GM20000 (cell line): ENCODE data around the gene P2RX6.

Experiments used
- DNase-seq: peaks from one replicate; pipeline ENCODE4 v3.0.0; 2012; ENCODE audit warnings: low spot score
- TF ChIP-seq, protein P1 (sequence below): IDR thresholded peaks from 2 replicates; pipeline ENCODE4 v1.5.1; 2012; ENCODE audit warnings: mild to moderate bottlenecking, control low read depth; ENCODE audit errors: extremely low read depth, missing control alignments

P2RX6 gene

DNA sequence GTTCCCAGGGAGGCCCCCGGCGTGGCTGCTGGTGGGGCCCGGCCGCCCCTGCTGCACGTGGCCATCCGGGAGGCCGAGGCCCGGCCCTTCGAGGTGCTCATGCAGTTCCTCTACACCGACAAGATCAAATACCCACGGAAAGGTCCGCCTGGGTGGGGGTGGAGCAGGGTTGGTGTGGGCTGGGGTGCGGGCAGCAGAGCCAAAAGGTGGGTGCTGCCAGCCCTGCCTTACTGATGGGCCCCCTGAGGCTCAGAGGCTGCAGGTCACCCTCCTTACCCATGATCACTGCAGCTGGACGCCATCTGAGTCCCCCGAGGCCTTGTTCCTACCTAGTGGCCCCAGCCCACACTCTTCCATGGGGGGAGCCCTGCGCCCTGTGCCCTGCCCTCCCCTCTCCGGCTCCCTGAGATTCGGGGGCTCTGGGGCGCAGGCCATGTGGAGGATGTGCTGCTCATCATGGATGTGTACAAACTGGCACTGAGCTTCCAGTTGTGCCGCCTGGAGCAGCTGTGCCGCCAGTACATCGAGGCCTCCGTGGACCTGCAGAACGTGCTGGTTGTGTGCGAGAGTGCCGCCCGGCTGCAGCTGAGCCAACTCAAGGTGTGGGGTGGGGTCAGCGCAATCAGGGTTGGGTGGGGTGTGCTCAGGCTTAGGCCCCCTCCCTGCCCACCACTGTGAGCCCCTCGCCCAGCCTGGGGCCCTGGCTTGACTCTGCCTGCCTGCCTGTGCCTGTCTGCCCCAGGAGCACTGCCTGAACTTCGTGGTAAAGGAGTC is 20.6 kb upstream of the P2RX6 start:
- no peak for DNase-seq
- TF ChIP-seq, protein P1, sequence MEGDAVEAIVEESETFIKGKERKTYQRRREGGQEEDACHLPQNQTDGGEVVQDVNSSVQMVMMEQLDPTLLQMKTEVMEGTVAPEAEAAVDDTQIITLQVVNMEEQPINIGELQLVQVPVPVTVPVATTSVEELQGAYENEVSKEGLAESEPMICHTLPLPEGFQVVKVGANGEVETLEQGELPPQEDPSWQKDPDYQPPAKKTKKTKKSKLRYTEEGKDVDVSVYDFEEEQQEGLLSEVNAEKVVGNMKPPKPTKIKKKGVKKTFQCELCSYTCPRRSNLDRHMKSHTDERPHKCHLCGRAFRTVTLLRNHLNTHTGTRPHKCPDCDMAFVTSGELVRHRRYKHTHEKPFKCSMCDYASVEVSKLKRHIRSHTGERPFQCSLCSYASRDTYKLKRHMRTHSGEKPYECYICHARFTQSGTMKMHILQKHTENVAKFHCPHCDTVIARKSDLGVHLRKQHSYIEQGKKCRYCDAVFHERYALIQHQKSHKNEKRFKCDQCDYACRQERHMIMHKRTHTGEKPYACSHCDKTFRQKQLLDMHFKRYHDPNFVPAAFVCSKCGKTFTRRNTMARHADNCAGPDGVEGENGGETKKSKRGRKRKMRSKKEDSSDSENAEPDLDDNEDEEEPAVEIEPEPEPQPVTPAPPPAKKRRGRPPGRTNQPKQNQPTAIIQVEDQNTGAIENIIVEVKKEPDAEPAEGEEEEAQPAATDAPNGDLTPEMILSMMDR, result no peak

DNA sequence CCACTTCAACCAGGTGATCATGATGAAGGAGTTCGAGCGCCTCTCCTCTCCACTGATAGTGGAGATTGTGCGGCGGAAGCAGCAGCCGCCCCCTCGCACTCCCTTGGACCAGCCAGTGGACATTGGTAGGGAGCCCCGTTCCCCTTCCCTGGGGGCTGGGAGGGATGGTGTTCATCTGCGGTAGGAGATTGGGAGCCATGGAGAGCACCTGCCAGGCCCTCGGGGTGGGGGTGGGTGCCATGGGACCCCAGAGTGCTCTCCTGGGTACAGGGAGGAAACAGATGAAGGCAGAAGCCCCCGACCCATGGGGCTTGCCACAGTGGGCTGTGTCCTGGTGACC is 20.1 kb upstream of the P2RX6 start:
- DNase-seq, result no peak
- TF ChIP-seq, protein P1, result no peak

DNA sequence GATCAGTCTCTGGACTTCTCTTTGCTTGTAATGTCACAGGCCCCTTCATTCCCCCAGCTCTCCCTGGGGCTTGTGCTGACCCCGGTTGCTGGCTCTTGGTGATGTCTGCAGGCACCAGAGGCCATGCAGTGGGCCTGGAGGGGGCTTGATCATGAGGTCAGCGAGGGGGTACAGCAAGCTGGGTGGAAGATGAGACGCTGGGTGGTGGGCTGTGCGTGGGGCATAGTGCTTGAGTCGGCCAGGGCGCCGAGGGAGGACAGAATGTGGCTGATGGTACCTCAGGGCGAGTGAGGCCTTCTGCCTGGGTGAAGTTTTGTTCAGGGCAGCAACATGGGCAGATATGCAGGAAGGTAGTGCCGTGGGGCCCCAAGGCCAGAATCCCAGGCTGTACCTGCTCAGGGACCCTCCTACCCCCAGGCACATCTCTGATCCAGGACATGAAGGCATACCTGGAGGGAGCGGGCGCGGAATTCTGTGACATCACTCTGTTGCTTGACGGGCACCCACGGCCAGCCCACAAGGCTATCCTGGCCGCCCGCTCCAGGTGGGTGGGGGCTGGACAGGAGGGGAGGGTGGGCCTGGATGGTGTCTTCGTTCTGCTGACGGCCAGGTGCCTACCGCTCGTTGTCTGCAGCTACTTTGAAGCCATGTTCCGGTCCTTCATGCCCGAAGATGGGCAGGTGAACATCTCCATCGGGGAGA is 19.5 kb upstream of the P2RX6 start:
- DNase-seq, result no peak
- TF ChIP-seq, protein P1, result no peak

DNA sequence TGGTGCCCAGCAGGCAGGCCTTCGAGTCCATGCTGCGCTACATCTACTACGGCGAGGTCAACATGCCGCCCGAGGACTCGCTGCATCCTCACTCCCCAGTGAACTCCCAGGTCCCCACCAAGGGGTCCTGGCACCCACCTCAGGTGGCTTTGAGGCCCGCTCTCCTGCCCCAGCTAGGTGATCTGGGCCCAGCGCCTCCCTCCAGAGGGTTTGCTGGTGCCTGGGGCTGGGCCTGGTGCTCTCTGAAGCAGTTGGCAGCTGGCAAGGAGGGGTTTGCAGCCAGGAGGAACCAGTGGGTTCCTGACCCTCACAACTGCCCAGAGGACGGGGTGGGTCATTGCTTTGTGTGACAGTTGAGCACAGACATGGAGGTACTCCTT is 18.9 kb upstream of the P2RX6 start:
- DNase-seq, result no peak
- TF ChIP-seq, protein P1, result no peak

DNA sequence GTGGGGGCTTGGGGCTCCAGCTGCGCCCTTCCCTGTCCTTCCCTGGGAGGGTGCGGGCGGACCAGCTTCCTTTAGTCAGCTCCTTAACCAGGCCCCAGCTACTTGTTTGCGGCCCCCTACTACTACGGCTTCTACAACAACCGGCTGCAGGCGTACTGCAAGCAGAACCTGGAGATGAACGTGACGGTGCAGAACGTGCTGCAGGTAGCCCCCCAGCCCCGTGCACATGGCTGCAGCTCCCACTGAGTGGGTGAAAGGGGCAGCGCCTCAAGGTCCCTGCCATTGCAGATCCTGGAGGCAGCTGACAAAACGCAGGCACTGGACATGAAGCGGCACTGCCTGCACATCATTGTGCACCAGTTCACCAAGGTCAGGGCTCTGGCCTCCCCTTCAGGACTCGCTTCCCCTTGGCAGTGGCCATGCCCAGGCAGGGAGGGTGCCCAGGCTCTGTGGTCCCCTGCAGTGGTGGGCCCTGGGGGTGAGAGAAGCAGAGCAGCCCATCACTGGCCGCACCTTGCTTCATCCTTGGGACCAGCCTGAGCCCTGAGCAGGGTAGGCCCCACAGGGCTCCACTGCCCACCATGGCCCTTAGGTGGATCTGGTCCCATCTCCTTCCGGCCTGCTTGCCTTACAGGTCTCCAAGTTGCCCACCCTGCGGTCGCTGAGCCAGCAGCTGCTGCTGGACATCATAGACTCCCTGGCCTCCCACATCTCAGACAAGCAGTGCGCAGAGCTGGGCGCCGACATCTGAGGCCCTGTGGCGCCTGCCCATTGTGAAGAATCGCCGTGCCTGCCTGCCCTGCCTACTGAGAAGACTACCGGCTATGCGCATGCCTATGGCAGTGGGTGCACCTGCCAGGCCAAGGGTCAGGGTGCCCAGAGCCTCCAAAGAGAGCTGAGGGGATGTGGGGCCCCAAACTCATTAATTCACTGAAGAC is 18.1 kb upstream of the P2RX6 start:
- no peak for DNase-seq
- TF ChIP-seq, protein P1, result no peak

DNA sequence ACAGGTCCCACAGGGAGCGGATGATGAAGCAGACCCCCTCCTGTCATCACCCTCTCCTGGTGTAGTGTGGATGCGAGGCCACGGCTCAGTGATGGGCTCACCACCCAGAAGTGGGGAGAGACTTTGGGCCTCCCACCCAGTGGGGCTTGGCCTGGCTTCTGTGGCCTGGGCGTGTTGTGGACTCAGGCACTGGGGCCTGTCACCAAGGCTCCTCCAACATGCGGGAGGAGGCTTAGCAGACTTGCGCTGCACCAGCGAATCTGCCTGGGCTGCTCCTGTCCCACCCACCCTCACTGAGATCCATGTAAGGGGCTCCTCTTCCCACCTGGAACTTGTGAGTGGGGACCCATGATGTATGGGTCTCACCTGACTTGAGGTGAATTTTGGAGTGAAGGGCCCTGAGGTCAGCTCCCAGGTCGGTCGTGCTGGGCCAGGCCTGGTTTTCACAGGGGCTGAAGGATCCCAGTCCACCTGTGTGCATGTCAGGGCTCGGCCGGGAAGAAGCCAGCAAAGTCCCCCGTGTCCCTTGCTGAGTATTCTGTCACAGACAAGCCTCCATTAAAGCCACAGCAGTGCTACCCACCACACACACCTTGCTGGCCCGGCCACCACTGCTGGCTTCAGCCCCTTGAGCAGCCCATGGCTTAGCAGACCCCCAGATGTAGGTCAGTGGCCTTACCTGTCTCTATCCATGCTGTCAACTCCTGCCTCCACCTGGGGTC is 17.3 kb upstream of the P2RX6 start:
- no peak for DNase-seq
- TF ChIP-seq, protein P1, result no peak
